ENCODE results near the gene KIF9.
"Not testable (repeated sequence)": the region's sequence is repeated elsewhere in the genome, so short reads cannot be mapped to it uniquely, and the experiment has no call there.

The KIF9 gene

DNA sequence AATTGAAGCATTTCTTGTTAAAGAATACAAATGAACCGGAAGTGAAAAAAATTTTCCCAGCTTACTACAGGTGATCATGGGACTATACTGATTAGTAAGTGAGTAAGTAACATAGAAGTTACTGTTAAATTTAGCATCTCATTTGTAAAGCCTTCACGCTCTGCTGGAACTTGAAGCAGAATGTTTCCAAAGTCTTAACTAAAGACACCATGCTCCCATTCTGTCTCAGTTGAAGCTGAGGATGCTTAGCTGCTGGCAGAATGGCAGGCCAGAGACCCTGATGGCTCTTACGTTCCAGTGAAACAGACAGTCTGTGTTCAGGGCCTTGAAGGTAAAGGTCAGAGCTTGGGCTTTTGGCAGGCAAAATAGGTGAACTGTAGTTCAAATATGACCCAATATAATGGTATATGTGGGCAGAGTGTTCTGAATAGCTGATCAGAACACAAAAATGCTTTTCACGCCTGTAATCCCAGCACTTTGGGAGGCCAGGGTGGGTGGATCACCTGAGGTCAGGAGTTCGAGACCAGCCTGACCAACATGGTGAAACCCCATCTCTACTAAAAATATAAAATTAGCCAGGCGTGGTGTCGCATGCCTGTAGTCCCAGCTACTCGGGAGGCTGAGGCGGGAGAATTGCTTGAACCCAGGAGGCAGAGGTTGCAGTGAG lies 9.3 kb upstream of the KIF9 start:
- not testable (repeated sequence) for DNase-seq

DNA sequence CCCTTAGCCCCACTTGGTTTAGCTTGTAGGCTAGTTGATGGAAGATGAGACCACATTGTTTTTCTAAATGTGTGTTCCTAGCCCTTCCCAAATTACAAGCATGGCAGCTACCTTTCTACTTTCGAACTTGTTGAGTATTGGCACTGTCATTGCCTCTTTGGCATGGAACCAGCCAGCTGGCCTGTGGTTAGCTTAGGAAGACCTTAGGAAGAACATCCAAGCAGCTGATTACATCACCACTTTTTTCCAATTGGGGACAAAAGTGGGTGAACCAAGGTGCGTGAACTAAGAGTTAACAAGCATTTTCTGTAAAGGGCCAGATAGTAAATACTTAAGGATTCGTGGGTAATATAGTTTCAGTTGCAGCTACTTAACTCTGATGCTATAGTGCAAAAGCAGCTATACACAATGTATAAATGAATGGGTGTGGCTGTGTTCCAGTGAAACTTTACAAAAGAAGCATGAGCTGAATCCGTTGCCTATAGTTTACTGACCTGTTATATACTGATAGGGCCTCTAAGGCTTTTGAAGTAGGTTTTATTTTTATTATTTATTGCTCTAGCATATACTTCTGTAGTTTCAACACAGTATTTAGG lies 8.7 kb upstream of the KIF9 start:
- no peak for DNase-seq

DNA sequence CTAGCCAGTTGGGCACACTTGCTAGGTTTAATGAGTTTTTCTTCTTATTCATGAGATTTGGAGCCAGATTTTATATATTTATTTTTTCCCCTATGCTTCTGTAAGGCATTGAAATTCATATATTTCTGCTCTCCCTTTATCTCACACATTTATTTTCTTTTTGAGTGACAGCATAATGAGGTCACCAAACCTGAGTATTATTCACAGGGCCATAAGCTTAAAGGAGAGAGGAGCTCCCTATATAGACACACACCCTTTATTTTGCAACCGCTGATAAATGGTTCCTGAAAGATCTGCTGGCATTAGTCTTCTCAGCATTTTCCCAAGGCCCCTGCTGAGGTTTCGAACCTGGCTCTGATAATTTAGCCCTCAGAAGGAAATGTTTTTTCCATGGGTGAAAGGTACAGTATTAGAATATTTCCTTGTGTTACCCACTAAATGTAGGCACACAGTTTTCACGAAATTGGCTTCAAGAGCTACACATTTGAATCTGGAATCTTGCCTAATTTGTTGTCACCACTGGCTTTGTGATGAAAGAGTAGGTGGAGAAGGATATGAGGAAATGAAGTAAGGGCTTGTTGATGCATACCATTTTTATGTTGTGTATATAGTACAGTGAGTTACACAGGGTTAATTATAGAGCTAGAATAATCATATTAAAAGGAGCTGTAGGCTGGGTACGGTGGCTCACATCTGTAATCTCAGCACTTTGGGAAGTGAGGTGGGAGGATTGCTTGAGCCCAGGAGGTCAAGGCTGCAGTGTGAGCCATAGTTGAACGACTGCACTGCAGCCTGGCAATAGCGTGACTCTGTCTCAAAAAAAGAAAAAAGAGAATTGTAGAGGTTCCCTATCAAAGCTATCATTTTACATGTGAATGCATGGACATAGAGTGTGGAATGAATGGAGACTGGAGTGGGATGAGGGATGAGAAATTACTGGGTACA lies 6.6 kb upstream of the KIF9 start:
- DNase-seq = peak; percentile 53

DNA sequence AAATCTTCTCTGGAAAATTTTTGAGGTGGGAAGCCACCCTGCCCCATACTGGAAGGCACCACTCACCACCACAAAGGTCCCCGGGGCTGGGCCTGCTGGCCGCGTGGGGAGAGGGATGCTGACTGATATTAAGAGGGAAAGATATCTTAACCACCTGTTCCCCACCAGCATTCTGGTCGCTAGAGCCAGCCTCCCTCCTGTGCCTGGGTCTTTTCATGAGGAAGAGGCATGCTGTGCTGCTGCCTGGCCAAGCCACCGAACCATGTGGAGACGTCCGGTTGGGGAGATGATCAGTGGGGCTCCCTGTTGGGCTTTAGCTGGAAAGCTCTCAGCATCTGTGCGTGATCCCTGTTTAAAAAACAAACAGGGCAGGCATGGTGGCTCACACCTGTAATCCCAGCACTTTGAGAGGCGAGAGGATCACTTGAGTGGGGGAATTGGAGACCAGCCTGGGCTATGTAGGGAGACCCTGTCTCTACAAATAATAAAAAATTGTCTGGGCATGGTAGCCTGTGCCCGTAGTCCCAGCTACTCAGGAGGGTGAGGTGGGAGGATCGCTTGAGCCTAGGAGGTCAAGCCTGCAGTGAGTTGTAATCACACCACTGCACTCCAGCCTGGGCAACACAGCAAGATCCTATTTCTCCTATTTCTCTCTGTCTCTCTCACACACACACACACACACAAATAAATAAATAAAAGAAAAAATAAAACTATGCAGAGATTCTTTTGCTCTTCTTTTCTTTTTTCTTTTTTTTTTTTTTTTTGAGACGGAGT lies 1.2 kb upstream of the KIF9 start:
- no peak for DNase-seq

DNA sequence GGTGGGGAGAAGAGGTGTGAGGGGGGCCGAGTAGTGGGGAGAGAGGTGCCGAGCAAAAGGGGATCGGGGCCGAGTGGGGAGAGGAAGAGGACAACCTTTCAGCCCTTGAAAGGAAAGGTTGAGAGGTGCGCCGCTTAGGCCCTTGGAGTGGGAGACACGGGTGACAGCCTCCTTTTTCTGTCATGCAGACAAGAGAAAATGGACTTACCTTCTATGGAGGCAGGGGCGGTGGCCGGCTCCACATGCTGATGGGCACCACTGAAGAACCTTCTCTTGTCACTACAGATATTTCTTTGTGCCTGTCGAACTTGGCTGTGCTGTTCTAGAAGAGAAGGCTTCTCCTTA lies 566 bp upstream of the KIF9 start:
- no peak for DNase-seq

DNA sequence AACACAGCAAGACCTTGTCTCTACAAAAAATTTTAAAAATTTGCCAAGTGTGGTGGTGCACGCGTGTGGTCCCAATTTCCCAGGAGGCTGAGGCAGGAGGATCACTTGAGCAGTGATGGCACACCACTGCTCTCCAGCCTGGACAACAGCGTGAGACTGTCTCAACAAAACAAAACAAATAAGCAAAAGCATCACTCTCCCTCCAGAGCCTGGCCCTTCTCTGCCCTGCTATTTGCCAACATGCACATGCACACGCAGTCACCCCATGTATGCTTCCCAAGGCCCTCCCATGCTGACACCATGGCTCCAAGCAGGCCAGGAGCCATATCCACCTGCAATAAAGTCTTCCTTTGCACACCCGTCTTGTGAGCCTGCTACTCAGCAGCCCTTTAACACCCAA lies 2.1 kb downstream of the KIF9 start:
- DNase-seq = no peak

DNA sequence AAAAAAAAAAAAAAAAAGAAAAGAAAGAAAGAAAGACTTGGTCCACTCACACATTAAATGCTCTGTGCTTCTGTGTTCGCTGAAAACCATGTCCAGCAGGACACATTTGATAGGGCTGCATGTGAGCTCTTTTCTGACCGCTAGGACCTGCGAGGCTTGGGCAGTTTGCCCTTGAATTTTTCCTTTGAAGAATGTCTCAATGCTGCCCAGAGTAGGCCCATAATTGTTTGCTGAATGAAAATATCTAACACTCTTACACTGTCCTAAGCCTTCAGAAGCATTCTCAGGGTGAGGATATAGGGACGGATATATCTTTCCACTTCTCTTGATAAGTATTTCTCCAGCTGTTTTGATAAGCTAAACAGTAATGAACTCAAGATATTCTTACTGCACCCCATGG lies 6.0 kb downstream of the KIF9 start:
- no peak for DNase-seq

DNA sequence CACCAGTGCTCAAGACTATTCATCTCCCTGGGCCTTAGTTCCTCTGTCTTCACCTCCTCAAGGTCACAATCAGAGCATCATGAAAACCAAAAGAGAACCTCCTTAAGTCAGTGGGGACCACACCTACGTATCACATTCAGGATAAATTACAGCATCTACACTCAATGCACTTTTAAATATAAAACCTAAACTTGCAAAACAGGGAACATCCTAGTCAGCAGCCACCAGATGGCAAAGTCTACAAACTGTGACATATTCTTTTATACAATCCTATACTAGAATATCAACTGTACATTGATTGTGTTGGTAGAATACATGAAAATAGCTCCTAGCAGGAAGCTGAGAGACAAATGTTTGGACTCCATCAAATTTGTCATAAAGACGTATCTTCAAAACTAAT lies 7.9 kb downstream of the KIF9 start:
- DNase-seq = no peak

DNA sequence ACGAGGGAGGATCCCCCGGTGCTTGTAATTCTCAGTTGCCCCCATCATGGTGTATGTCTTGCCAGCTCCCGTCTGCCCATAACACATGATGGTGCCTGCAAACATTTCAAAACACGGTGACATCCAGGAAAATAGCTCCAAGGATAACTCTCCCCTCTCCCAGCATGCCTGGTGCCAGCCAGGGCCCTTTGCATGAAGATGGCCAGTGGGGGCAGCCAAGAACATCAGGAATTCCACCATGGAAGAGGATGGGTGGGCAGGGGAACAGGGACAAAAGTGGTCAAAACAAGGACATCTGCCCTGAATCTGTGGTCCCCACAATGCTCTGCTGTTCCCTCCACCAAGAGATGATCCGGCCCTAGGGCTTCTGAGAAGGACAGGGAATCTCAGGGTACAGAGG lies 9.0 kb downstream of the KIF9 start:
- DNase-seq = no peak

DNA sequence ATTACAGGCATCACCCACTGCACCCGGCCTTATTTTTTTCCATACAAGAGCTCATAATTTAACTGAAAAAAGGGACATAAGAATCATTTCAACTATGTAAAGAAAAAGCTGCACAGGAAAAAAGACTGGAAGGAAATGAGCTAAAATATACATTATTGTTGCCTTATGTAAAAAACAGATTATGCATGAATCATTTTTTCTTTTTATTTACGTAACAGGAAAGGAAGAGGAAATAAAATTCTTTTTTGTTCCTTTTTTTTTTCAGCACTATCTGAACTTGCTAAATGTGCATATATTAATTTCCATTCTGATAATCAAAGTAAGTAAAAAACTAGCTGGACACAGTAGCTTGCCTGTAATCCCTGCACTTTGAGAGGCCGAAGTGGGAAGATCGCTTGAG lies 12.1 kb downstream of the KIF9 start:
- no peak for DNase-seq

DNA sequence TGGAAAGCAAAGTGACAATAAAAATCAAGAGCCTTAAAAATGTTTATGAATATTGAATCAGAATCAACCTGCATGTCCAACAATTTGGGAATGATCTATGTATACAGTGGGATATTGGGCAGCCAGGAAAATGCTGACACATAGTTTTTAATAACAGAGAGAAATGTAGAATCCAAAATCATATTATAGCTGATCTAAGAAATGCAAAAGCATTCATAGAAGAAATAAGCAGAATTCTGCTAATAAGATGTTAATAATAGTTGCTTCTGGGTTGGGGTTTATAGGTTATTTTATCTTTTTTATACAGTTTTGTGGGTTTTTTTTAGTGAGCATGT lies 15.1 kb downstream of the KIF9 start:
- no peak for DNase-seq

DNA sequence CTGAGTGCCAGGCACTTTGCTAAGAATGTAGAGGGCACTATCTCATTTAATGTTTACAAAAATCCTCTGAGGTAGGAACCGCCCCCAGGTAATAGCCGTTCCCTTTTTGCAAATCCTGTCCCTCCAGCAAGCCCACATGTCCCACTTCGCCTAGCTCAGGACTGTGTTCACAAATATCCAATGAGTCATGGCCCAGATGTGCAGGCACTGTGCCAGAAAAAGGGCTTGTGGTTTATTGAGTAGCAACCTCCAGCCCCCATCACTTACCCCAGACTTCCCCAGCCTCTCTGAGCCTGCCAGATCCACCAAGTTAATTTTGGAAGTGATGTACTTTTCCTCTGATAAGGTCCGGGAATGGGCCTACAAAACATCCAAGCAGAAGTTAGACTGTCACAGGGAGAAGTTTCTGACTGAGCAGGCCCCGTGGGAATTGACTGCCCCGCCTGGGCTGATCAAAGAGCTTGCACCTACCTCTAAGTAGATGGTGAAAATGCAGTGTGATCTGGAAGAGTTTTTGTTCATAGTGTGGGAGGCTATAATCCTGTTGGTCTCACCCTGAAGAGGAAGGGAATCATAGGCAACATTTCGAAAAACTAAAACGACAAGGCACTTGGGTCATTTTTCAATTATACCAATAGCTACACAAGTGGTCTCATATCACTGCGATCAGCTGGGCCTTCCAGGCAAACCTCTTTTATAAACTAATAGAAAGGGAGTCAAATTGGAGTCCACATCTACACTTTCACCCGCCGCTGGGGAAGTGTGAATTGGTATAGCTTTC lies 15.7 kb downstream of the KIF9 start:
- peak; percentile 96 for DNase-seq

DNA sequence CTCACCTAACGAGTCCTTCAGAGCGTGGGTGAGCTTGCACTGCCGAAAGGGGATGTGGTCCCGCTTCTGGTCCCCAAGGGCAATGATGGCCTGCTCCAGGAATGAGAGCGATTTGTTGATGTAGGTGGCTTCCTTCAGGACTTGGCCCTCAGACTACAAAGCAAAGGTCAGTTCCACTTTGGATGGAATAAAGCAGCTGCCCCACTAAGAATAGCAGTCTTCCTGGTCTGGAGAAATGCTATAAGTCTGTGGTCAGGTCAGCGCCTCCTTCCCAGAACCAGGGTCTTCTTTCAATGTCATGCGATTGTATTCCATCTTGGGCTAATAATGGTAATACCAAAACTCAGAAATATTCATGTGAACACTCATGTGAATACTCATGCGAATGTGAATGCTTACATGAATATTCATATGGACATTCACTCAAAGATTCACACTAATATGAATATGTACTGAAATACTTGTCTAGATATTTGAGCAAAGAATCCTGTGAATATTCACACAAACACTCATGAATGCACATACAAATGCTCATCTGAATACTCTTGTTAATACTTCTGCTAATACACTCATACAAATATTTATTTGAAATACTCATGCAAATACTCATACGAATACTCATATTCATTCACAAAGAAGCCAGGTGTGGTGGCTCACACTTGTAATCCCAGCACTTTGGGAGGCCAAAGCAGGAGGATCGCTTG lies 16.7 kb downstream of the KIF9 start:
- no peak for DNase-seq

DNA sequence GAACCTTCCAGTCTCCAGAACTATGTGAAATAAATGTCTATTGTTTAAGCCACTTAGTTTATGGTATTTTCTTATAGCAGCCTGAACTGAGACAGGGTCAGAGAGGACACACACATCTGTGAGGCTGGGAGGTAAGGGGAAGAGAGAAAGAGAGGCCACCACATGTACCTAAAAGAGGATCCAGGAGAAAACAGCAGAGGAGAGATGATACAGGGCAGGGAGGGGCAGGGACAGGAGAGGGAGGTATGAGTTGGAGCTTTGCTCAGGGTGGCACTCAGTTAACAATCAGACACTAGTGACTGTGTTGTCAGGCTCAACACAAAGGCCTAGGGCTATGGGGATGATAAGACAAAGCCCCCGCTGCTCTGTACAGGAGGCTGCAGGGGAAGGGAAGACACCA lies 17.6 kb downstream of the KIF9 start:
- no peak for DNase-seq

DNA sequence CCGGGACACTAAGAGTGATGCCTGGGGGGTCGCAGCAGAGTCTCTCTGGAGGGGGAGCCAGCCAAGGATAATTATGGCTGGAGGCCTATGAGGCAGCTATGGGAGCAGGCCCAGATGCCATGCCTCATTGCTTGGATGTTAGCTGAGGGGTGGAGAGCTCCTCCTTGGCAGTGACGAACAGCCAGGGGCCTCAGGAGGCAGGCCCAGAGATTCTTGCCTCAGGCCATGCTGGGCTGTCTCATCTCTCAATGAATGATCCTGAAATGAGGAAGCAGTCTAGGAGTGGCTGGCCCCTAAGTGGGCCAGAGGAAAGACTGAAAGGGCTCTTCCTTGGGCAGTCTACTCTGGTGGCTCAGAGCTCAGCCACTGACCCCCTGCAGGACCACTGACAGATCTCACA lies 21.3 kb downstream of the KIF9 start:
- DNase-seq = peak; percentile 62

DNA sequence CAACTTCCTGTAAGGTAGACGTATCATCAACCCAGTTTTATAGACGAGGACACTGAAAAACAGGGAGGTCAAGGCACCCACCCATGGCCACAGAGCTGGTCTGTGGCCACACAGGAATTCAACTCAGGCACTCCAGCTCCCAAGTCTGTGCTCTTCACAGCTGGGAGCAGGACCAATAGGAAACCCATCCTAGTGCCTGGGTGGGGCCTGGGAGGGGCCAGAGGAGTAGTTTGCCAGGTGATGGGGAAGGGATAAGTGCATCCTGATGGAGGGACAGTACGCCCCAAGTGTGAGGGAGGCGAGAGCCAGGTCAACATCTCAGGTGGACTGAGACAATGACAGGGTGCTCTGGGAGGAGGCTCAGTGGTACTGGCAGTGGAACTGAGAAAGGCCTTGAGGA lies 22.0 kb downstream of the KIF9 start:
- no peak for DNase-seq

DNA sequence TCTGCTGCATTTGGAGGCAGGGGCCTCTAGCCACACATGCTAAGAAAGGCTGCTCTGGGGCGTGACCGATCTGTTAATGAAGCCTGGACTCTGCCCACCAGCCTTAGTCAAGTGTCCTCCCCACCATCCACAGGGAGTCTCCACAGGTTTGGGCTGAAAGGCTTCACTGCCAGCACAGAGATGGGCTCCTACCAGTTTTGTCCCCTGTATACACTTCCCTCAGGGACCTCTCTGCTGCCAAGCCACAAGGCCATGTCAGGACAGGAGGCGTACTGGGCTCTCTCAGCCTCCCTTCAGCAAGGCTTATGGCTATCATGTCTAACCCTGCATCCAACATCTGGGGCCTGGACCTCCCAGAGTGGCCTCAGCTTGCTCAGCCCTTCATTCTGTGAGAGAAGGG lies 23.5 kb downstream of the KIF9 start:
- DNase-seq = no peak

DNA sequence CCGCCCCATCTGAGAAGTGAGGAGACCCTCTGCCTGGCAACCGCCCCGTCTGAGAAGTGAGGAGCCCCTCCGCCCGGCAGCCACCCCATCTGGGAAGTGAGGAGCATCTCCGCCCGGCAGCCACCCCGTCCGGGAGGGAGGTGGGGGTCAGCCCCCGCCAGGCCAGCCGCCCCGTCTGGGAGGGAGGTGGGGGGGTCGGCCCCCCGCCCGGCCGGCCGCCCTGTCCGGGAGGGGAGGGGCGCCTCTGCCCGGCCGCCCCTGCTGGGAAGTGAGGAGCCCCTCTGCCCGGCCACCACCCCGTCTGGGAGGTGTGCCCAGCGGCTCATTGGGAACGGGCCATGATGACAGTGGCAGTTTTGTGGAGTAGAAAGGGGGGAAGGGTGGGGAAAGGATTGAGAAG lies 26.3 kb downstream of the KIF9 start:
- DNase-seq = not testable (repeated sequence)

DNA sequence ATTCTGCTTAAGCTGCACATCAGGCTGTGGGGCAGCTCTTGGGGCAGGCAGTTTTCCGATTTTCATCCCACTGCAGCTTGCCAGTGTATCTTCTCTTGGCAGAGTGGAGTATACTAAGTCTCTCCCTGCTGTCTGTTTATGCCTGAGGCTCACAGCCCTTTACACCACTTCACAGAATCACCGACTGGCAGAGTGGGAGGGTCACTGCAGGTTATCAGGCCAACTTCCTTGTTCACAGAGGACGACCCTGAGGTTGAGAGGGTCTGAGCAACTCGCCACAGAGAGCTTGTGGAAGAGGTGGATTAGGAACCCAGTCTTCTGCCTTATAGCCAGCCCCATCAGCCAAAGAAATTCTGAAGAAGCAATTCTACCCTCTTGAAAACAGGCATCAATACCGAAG lies 30.9 kb downstream of the KIF9 start:
- DNase-seq = no peak

DNA sequence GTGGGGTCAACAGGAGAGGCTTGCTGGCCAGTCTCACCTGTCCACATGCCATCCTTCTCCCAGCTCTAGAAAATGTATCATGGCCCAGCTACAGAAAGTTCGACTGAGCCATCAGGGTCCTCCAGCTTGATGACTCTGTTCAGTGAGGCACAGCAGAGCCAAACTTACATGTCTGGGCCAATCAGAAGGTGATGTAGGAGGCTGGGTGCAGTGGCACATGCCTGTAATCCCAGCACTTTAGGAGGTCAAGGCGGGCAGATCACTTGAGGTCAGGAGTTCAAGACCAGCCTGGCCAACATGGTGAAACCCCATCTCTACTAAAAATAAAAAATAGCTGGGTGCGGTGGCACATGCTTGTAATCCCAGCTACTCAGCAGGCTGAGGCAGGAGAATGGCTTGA lies 31.5 kb downstream of the KIF9 start:
- not testable (repeated sequence) for DNase-seq

DNA sequence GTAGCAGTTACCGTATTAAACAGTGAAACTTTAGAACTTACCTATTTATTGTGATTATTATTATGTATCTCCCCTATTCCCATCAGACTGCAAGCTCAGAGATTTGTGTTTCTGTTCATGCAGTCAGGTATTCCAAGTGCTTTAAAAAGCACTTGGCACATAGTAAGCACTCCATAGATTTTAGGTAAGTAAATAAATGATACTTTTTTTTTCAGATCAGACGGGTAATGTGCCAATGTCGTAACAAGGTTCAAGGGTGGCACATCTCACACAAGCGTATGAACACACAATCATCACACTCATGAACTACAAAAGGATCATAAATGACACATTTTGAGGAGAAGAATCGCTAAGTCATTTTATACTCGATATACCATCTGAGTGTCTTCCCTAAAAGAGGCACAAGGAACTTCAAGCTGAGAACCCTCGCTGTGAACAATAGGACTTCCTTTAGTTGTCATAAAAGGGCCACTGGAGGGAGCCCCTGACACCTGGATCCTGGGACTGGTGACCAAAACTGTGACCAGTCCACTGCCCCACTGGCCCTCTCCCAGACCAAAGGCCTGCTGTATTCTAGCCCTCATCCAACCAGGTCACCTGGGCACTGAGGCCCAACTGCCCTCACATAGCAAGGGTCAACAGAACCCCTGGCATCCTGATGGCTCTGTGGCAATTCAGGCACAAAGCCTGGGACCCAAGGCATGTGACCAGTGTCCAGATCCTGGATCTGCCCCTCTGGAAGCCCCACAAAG lies 32.1 kb downstream of the KIF9 start:
- peak; percentile 54 for DNase-seq
